T-cell (primary cell): ENCODE results near the gene ZDHHC18. TPM values are rescaled to one million over a fixed set of nuclear protein-coding genes. Genes with fewer than 3 reads are reported as not detected.
A peak's percentile ranks its signal among the peaks of the same experiment; 100 is the strongest.

ENCODE experiments used
- ATAC-seq, 4 experiments: fragments of 200-7000 bp in 3 of 4; fragments of 150-1000 bp in 1 of 4; cut with Tn5 transposase; replicated peaks in 1 of 4; 1 replicate in 3 of 4; 2 replicates in 1 of 4; pipeline ENCODE4 v1.10.0; 2021; ENCODE audit warnings: moderate library complexity in 3 of 4, mild to moderate bottlenecking in 2 of 4, moderate number of reproducible peaks in 1 of 4
- CTCF ChIA-PET, 2 donors: fragments of 300-600 bp; sonication (Branson Sonifier 250); formaldehyde crosslinking; loops; one replicate each; lab custom pipeline; 2022; ENCODE audit warnings: antibody characterized with exemption in 2 of 2; lab: Charles Lee
- POLR2A ChIA-PET, 2 donors: fragments of 300-600 bp; sonication (Branson Sonifier 250); formaldehyde crosslinking; loops; one replicate each; lab custom pipeline; 2022; ENCODE audit warnings: antibody characterized with exemption in 2 of 2; lab: Charles Lee
- DNase-seq, 35 experiments: peaks; one replicate each; pipeline versions ENCODE4 v3.0.0 to v3.0.0-alpha.2; 2013 to 2023
- H3K27ac ChIP-seq: one replicate; pipeline ENCODE4 v1.5.1; 2013; ENCODE audit warnings: low read length
- H3K27me3 ChIP-seq, 2 experiments: replicated peaks in 1 of 2; 1 replicate in 1 of 2; 2 replicates in 1 of 2; pipeline versions ENCODE4 v1.6.1 to v1.7.0; 2013; ENCODE audit warnings: low read length in 1 of 2, mixed read lengths in 1 of 2; ENCODE audit not compliant: control insufficient read depth in 2 of 2, insufficient read depth in 2 of 2; ENCODE audit errors: extremely low read depth in 1 of 2
- H3K36me3 ChIP-seq, 2 donors: 1 replicate in 1 of 2; 2 replicates in 1 of 2; pipeline versions ENCODE4 v1.6.1 to v1.7.0; 2013; ENCODE audit warnings: low read length in 1 of 2; ENCODE audit not compliant: control insufficient read depth in 2 of 2, insufficient read depth in 1 of 2; ENCODE audit errors: extremely low read depth in 1 of 2
- H3K4me1 ChIP-seq, 2 experiments: 1 replicate in 1 of 2; 2 replicates in 1 of 2; pipeline versions ENCODE4 v1.6.1 to v1.7.0; 2013; ENCODE audit warnings: low read length in 2 of 2, mixed read lengths in 1 of 2; ENCODE audit not compliant: insufficient read depth in 2 of 2, control insufficient read depth in 1 of 2; ENCODE audit errors: extremely low read depth in 1 of 2
- H3K4me3 ChIP-seq, 2 donors: 1 replicate in 1 of 2; 2 replicates in 1 of 2; pipeline versions ENCODE4 v1.5.1 to v1.7.0; 2013; ENCODE audit warnings: mild to moderate bottlenecking in 2 of 2, low read length in 1 of 2, moderate library complexity in 1 of 2; ENCODE audit not compliant: control insufficient read depth in 1 of 2; ENCODE audit errors: extremely low read depth in 1 of 2
- H3K9me3 ChIP-seq: 2 replicates; pipeline ENCODE4 v1.7.0; 2013
- H3K27ac Mint-ChIP-seq, 2 donors: one replicate each; pipeline ENCODE4 v1.8.0; 2020 to 2021; ENCODE audit warnings: mild to moderate bottlenecking in 2 of 2, mixed read lengths in 2 of 2
- H3K27me3 Mint-ChIP-seq, 2 donors: one replicate each; pipeline ENCODE4 v1.8.0; 2021 to 2022; ENCODE audit warnings: mixed read lengths in 2 of 2
- H3K36me3 Mint-ChIP-seq: one replicate; pipeline ENCODE4 v1.8.0; 2021; ENCODE audit warnings: mixed read lengths
- H3K4me1 Mint-ChIP-seq, 3 donors: one replicate each; pipeline ENCODE4 v1.8.0; 2020 to 2022; ENCODE audit warnings: mixed read lengths in 3 of 3, mild to moderate bottlenecking in 1 of 3
- H3K4me3 Mint-ChIP-seq, 3 donors: one replicate each; pipeline ENCODE4 v1.8.0; 2020 to 2022; ENCODE audit warnings: mild to moderate bottlenecking in 3 of 3, mixed read lengths in 3 of 3, moderate library complexity in 3 of 3
- H3K9me3 Mint-ChIP-seq, 3 donors: one replicate each; pipeline ENCODE4 v1.8.0; 2020 to 2022; ENCODE audit warnings: mixed read lengths in 3 of 3
- whole genome bisulfite sequencing: methylation state at CpG from one replicate; pipeline ENCODE4 v1.1.5; 2013; ENCODE audit warnings: missing lambda C conversion rate; ENCODE audit not compliant: insufficient coverage; 5-methylcytosine and 5-hydroxymethylcytosine counted together
- total RNA-seq, 35 experiments: library from RNA in 6 of 35; stranded (reverse) in 6 of 35; fragments of 120-200 nt in 1 of 35; gene quantifications; one replicate each; pipeline versions ENCODE4 v1.2.1 to v1.2.4 and lab custom pipeline; 2013 to 2026

The ZDHHC18 gene
- total RNA-seq, 5 donors from 2014 or later (not counting 1 experiment from before 2014, with no cell fraction given), result 41.1 to 59.9 (median 50.6) TPM

DNA sequence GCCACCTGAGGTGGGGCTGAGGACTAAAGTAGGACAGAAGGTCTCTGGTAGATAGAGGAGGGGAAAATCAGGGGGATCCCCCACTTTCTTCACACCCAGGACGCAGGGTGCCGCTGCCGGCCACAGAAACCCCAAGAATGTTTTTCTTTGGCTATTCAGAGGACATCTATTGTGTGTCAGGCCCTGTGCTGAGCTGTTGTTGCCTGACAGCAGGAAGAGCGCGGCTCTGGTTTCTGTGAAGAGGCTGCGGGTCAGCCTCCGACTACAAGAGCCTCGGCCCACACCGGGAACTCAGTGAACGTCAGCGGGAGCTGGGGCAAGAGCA is 39.1 kb upstream of the ZDHHC18 start:
- Mint-ChIP-seq H3K9me3 (no peaks in the 10 kb centered on the region), H3K27ac (peak overlapping the region; percentile 99 to 100), H3K27me3 (no peaks in the 10 kb centered on the region), H3K36me3 (peaks cover 10% of the 10 kb centered on the region), H3K4me1 (peaks cover 73 to 82% (median 76%) of the 10 kb centered on the region in 3 donors), H3K4me3 (peak overlapping the region; percentile 86 to 100 (median 98))
- Histone ChIP-seq H3K9me3 (no peaks in the 10 kb centered on the region), H3K4me1 (peaks cover 23 to 65% of the 10 kb centered on the region in 2 experiments), H3K36me3 (peaks cover 0 to 14% of the 10 kb centered on the region in 2 donors), H3K27me3 (no peaks in the 10 kb centered on the region), H3K27ac (peak overlapping the region; percentile 97), H3K4me3 (peak overlapping the region; percentile 82 to 98)
- ATAC-seq, result peak; percentile 40 to 54 (median 50)
- POLR2A ChIA-PET, result interaction anchor here in 1 of 2 donors (0.9 to 2.3 kb wide), 2 partner anchors 90 to 95 kb away, joined by 4 to 7 read pairs; no protein-coding TSS in a partner anchor
- peak in 27 of 35 experiments; percentile 53 to 87 (median 67) for DNase-seq
- CTCF ChIA-PET, result interaction anchor here (0.5 to 6.3 kb wide), 7 partner anchors 43 to 309 kb away, joined by 3 to 156 read pairs (median 28); no protein-coding TSS in a partner anchor
- 0% methylated on average over 8 of the region's 11 CpGs for WGBS

DNA sequence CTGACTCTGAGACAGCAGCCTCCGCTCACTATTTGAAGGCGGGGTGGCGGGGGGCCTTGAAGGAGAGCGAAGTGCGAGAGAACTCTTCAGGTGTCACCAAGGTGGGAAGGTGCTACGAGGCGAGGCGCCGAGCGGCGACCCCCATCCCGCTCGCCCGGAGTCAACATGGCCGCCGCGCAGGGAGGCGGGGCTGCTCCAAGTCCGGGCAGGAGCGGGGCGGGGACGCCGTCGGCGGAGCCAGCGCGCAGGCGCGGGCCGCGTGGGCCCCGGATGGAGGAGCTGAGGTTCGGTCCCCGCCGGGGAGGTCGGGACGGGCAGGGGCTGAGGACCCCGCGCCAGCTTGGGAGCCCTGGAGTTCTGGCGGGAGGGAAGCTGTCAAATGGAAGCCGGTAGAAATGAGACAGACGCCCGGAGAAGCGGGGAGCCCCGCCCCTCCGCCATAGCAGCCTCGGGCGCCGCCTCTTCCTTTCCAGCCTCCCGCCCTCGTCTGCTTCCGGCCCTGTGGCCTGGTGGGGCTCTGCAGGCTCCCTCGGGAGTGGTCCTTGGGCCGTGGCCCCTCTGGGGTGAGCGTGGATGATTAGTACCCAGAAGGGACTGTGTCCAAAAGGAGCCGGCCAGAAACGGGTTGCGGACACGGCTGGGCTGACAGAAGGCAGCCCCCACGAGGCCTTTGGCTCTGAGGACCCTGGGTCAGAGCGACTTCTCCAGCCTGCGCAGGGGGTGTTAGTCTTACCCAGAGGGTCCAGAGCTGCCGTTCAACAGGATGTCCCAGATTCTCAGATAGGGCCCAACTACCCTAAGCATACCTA is 38.6 kb upstream of the ZDHHC18 start, which contains the start of gene PIGV:
PIGV (plus strand) TSS at position 245 of the 809 bp plus-strand sequence. CDS start 2,866 bp downstream, outside the sequence.
- H3K27me3 Mint-ChIP-seq, result no peaks in the 10 kb centered on the region
- DNase-seq (peak; percentile 68 to 93 (median 83)), ATAC-seq (peak; percentile 75 to 80 (median 78))
- Histone ChIP-seq H3K4me1 (peaks cover 23 to 65% of the 10 kb centered on the region in 2 experiments), H3K27ac (peak within 1 kb of the TSS; percentile 97), H3K4me3 (peak within 1 kb of the TSS; percentile 82 to 98), H3K27me3 (no peaks in the 10 kb centered on the region), H3K9me3 (no peaks in the 10 kb centered on the region), H3K36me3 (peaks cover 0 to 13% of the 10 kb centered on the region in 2 donors)
- H3K27ac Mint-ChIP-seq, result peak within 1 kb of the TSS; percentile 99 to 100
- ChIA-PET CTCF (interaction anchor here (0.5 to 6.3 kb wide), 19 partner anchors 9 to 316 kb away, joined by 3 to 156 read pairs (median 6); partner anchors contain the start of gene HMGN2 (in 1 of the 2)), POLR2A (interaction anchor here in 1 of 2 donors (0.5 to 2.3 kb wide), 4 partner anchors 89 to 223 kb away, joined by 3 to 7 read pairs (median 4); no protein-coding TSS in a partner anchor)
- peak within 1 kb of the TSS; percentile 86 to 100 (median 98) for H3K4me3 Mint-ChIP-seq
- under 1% methylated on average over 46 of the region's 63 CpGs for WGBS
- H3K36me3 Mint-ChIP-seq, result peaks cover 9% of the 10 kb centered on the region
- H3K9me3 Mint-ChIP-seq, result no peaks in the 10 kb centered on the region
- peaks cover 71 to 79% (median 73%) of the 10 kb centered on the region in 3 donors for H3K4me1 Mint-ChIP-seq

DNA sequence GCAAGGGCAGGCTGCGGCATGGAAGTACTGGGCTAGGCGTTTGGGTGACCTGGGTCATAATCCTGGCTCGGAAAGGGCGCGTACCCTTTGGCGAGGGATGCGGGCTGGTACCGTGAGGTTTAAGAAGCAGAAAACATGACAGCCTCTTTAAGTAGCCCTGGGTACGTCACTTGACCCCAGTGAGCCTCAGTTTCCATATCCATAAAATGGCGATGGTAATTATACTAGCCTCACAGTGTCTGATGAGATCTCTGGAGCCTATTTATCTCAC is 38.0 kb upstream of the ZDHHC18 start:
- Histone ChIP-seq H3K27ac (peak overlapping the region; percentile 97), H3K9me3 (no peaks in the 10 kb centered on the region), H3K4me3 (peak overlapping the region; percentile 82 to 98), H3K27me3 (no peaks in the 10 kb centered on the region), H3K36me3 (peaks cover 0 to 13% of the 10 kb centered on the region in 2 donors), H3K4me1 (peaks cover 23 to 65% of the 10 kb centered on the region in 2 experiments)
- ChIA-PET CTCF (interaction anchor here (0.5 to 6.3 kb wide), 25 partner anchors 9 to 373 kb away, joined by 3 to 156 read pairs (median 5); no protein-coding TSS in a partner anchor), POLR2A (interaction anchor here (0.5 to 2.3 kb wide), 4 partner anchors 69 to 223 kb away, joined by 3 to 8 read pairs (median 6); no protein-coding TSS in a partner anchor)
- H3K4me3 Mint-ChIP-seq, result peak overlapping the region; percentile 86 to 100 (median 98)
- WGBS, result 0% methylated on average over 1 of the region's 10 CpGs
- peaks cover 14% of the 10 kb centered on the region for H3K36me3 Mint-ChIP-seq
- DNase-seq, result peak in 1 of 35 experiments; percentile 5
- no peaks in the 10 kb centered on the region for H3K9me3 Mint-ChIP-seq
- H3K4me1 Mint-ChIP-seq, result peaks cover 65 to 79% (median 76%) of the 10 kb centered on the region in 3 donors
- H3K27ac Mint-ChIP-seq, result peak overlapping the region; percentile 94 to 99
- no peak for ATAC-seq
- H3K27me3 Mint-ChIP-seq, result no peaks in the 10 kb centered on the region

DNA sequence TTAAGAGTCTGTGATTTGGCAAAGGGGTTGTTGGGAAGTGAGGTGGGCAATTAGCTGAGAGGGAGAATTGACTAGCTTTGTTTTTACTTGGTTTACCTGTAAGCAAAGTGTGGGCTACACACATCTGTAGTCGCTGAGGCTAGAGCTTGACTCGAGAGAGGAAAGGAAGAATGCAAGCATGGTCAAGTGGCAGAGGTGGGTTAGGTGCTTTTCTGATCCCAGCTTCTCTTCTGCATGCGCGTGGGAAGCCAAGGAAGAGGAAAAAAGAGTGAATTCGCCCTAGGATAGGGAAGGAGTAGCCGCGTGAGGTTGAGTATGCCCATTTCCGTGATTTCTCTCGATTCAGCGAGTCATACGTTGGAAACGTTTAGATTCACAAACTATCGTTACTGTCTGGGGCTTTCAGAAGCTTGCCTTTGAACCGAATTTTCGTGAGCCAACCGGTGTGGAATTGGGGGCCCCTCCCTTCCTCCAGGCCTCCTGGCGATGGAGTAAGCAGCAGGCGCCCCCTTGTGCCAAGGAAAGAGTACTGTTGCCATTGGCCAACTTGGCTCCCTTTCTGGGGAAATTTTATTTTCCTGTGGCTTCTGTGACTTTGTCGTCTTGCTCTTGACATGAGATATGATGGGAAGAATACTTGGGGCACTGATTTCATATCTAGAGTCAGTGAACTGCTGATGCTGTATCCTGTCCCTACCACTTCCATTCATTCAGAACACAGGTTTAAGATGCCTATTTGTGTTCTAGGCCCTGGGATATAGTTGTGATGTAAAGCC is 37.5 kb upstream of the ZDHHC18 start:
- H3K27ac ChIP-seq, result peak overlapping the region; percentile 97
- H3K36me3 Mint-ChIP-seq, result peaks cover 17% of the 10 kb centered on the region
- no peaks in the 10 kb centered on the region for H3K27me3 Mint-ChIP-seq
- no peaks in the 10 kb centered on the region for H3K27me3 ChIP-seq
- ChIA-PET CTCF (interaction anchor here (0.6 to 6.3 kb wide), 29 partner anchors 8 to 373 kb away, joined by 3 to 156 read pairs (median 5); partner anchors contain the start of gene NUDC (in 1 of the 2)), POLR2A (interaction anchor here (0.5 to 2.3 kb wide), 4 partner anchors 70 to 222 kb away, joined by 3 to 8 read pairs (median 6); no protein-coding TSS in a partner anchor)
- ATAC-seq (peak; percentile 28 to 51 (median 44)), DNase-seq (peak; percentile 65 to 94 (median 85))
- H3K4me1 Mint-ChIP-seq, result peaks cover 64 to 76% (median 75%) of the 10 kb centered on the region in 3 donors
- H3K4me3 Mint-ChIP-seq, result peak overlapping the region; percentile 86 to 100 (median 98)
- under 1% methylated on average over 16 of the region's 19 CpGs for WGBS
- H3K27ac Mint-ChIP-seq, result peak overlapping the region; percentile 94 to 99
- H3K9me3 Mint-ChIP-seq, result no peaks in the 10 kb centered on the region
- H3K9me3 ChIP-seq, result no peaks in the 10 kb centered on the region
- H3K36me3 ChIP-seq, result peaks cover 2 to 15% of the 10 kb centered on the region in 2 donors
- peak overlapping the region; percentile 82 to 98 for H3K4me3 ChIP-seq
- peaks cover 23 to 62% of the 10 kb centered on the region in 2 experiments for H3K4me1 ChIP-seq

DNA sequence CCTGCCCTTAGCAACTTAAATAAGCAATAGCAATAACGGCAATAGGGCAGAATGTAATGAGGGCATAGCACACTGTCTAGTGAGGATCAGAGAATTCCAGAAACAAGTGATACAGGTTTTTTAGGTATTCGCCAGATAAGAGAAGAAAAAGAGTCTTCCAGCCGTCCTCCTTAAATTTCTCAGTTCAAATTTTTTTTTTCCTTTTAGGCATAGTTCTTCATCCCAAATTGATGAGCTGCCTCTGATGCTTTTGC is 36.9 kb upstream of the ZDHHC18 start:
- no CpG with 5 or more reads among the region's 3 CpGs for WGBS
- POLR2A ChIA-PET, result interaction anchor here (0.7 to 1.3 kb wide), 3 partner anchors 9 to 191 kb away, joined by 4 to 7 read pairs (median 5); no protein-coding TSS in a partner anchor
- H3K4me3 Mint-ChIP-seq, result peak overlapping the region in 2 of 3 donors; percentile 86 to 100

More for the DNA sequence above, 36.9 kb upstream of the ZDHHC18 start:
- DNase-seq (no peak), ATAC-seq (no peak)
- CTCF ChIA-PET, result interaction anchor here (0.6 to 6.3 kb wide), 23 partner anchors 10 to 474 kb away, joined by 3 to 156 read pairs (median 4); partner anchors contain the start of gene NUDC (in 1 of the 2)
- peak overlapping the region; percentile 94 to 99 for H3K27ac Mint-ChIP-seq
- Histone ChIP-seq H3K9me3 (no peaks in the 10 kb centered on the region), H3K36me3 (peaks cover 7 to 20% of the 10 kb centered on the region in 2 donors), H3K27me3 (no peaks in the 10 kb centered on the region), H3K27ac (peak overlapping the region; percentile 97), H3K4me3 (no peak overlapping the region), H3K4me1 (peaks cover 23 to 57% of the 10 kb centered on the region in 2 experiments)
- peaks cover 60 to 71% (median 70%) of the 10 kb centered on the region in 3 donors for H3K4me1 Mint-ChIP-seq
- H3K36me3 Mint-ChIP-seq, result peaks cover 22% of the 10 kb centered on the region
- H3K27me3 Mint-ChIP-seq, result no peaks in the 10 kb centered on the region
- no peaks in the 10 kb centered on the region for H3K9me3 Mint-ChIP-seq
